H1 (cell line): Measurements from ENCODE around the gene LEO1. TPM values are rescaled to one million over a fixed set of nuclear protein-coding genes. Genes with fewer than 3 reads are reported as not detected.

Source experiments
- CTCF ChIA-PET: fragments of 300-600 bp; sonication (Branson Sonifier 250); formaldehyde crosslinking; loops from one replicate; lab custom pipeline; 2021; ENCODE audit not compliant: partially characterized antibody; lab: Charles Lee
- POLR2A ChIA-PET: fragments of 300-600 bp; sonication (Branson Sonifier 250); formaldehyde crosslinking; loops from one replicate; lab custom pipeline; 2021; ENCODE audit warnings: inconsistent platforms; ENCODE audit not compliant: partially characterized antibody; lab: Charles Lee
- DNase-seq, 2 experiments: peaks; one replicate each; pipeline versions ENCODE4 v3.0.0 to v3.0.0-alpha.2; 2010 to 2022; ENCODE audit warnings: low spot score in 2 of 2, low read depth in 1 of 2, mixed read lengths in 1 of 2
- FAIRE-seq: peaks from 2 replicates; lab custom pipeline; 2011; peaks lifted over from hg19 to GRCh38; lab: Jason Lieb, UNC
- H2AFZ ChIP-seq: 2 replicates; pipeline ENCODE4 v1.8.1; 2012; ENCODE audit warnings: low read length, inconsistent platforms
- H2AK5ac ChIP-seq: 2 replicates; pipeline ENCODE4 v1.6.1; 2013; ENCODE audit warnings: low read depth, low read length
- H2BK120ac ChIP-seq: replicated peaks from 2 replicates; pipeline ENCODE3; 2013; ENCODE audit warnings: low read depth, low read length, inconsistent platforms
- H2BK12ac ChIP-seq: 2 replicates; pipeline ENCODE4 v1.6.1; 2013; ENCODE audit warnings: low read depth, low read length
- H2BK15ac ChIP-seq: 2 replicates; pipeline ENCODE4 v1.6.1; 2013; ENCODE audit warnings: low read length
- H2BK20ac ChIP-seq: 2 replicates; pipeline ENCODE4 v1.6.1; 2013; ENCODE audit warnings: low read length
- H2BK5ac ChIP-seq: 2 replicates; pipeline ENCODE4 v1.6.1; 2013; ENCODE audit warnings: low read depth, low read length
- H3K14ac ChIP-seq: 2 replicates; pipeline ENCODE4 v1.6.1; 2013; ENCODE audit warnings: inconsistent platforms; ENCODE audit not compliant: insufficient read length
- H3K18ac ChIP-seq: 2 replicates; pipeline ENCODE4 v1.6.1; 2013; ENCODE audit warnings: low read length; ENCODE audit errors: extremely low read depth
- H3K23ac ChIP-seq: 2 replicates; pipeline ENCODE4 v1.6.1; 2013; ENCODE audit warnings: inconsistent platforms; ENCODE audit not compliant: insufficient read length
- H3K23me2 ChIP-seq: 2 replicates; pipeline ENCODE4 v1.6.1; 2013; ENCODE audit warnings: low read depth, low read length
- H3K27ac ChIP-seq: 2 replicates; pipeline ENCODE4 v1.6.1; 2011; ENCODE audit warnings: low read depth, low read length, inconsistent platforms
- H3K27me3 ChIP-seq, 4 experiments: replicated peaks in 1 of 4; 1 replicate in 1 of 4; 2 replicates in 3 of 4; pipeline versions ENCODE4 v1.6.1 to v1.8.1; 2011 to 2013; ENCODE audit warnings: low read length in 3 of 4, mild to moderate bottlenecking in 3 of 4, inconsistent platforms in 2 of 4, mixed read lengths in 2 of 4, moderate library complexity in 1 of 4; ENCODE audit not compliant: control insufficient read depth in 3 of 4, insufficient read depth in 3 of 4; ENCODE audit errors: extremely low read depth in 1 of 4
- H3K36me3 ChIP-seq, 4 experiments: 2 replicates each; pipeline versions ENCODE4 v1.6.1 to v1.8.1; 2011 to 2013; ENCODE audit warnings: mild to moderate bottlenecking in 4 of 4, low read length in 3 of 4, moderate library complexity in 2 of 4, control low read depth in 1 of 4, inconsistent platforms in 1 of 4; ENCODE audit not compliant: insufficient read depth in 4 of 4, control insufficient read depth in 2 of 4
- H3K4ac ChIP-seq: replicated peaks from 2 replicates; pipeline ENCODE3; 2013; ENCODE audit warnings: low read length, low read depth, mixed read lengths, inconsistent platforms; ENCODE audit not compliant: insufficient read length
- H3K4me1 ChIP-seq, 4 experiments: replicated peaks in 1 of 4; 1 replicate in 1 of 4; 2 replicates in 3 of 4; pipeline versions ENCODE4 v1.6.1 to v1.8.1; 2011 to 2013; ENCODE audit warnings: low read length in 3 of 4, inconsistent platforms in 2 of 4, mixed read lengths in 1 of 4; ENCODE audit not compliant: insufficient read depth in 4 of 4, control insufficient read depth in 3 of 4
- H3K4me2 ChIP-seq, 2 experiments: 2 replicates each; pipeline versions ENCODE4 v1.6.1 to v1.8.1; 2011 to 2013; ENCODE audit warnings: low read depth in 2 of 2, low read length in 2 of 2, control low read depth in 1 of 2, inconsistent platforms in 1 of 2, mild to moderate bottlenecking in 1 of 2; ENCODE audit not compliant: insufficient read depth in 1 of 2
- H3K4me3 ChIP-seq, 4 experiments: fragments of 200-600, 300-600 bp in 1 of 4; sonication (generic), shearing (Covaris generic), sonication (Bioruptor Twin) in 1 of 4; 2 replicates each; pipeline versions ENCODE4 v1.5.1 to v1.8.1; 2011 to 2016; ENCODE audit warnings: low read length in 4 of 4, low read depth in 3 of 4, control low read depth in 2 of 4, inconsistent platforms in 2 of 4, mild to moderate bottlenecking in 2 of 4, mixed read lengths in 1 of 4, moderate library complexity in 1 of 4; ENCODE audit not compliant: insufficient read depth in 2 of 4; ENCODE audit errors: extremely low read depth in 1 of 4
- H3K56ac ChIP-seq: replicated peaks from 2 replicates; pipeline ENCODE3; 2013; ENCODE audit warnings: low read depth, mild to moderate bottlenecking, mixed read lengths, low read length, inconsistent platforms; ENCODE audit not compliant: insufficient read length
- H3K79me1 ChIP-seq: 2 replicates; pipeline ENCODE4 v1.6.1; 2013; ENCODE audit warnings: low read depth, low read length, control low read depth
- H3K79me2 ChIP-seq, 2 experiments: 2 replicates each; pipeline versions ENCODE4 v1.6.1 to v1.8.1; 2012 to 2013; ENCODE audit warnings: low read length in 2 of 2, mild to moderate bottlenecking in 2 of 2, inconsistent platforms in 1 of 2; ENCODE audit not compliant: insufficient read depth in 2 of 2, control insufficient read depth in 1 of 2
- H3K9ac ChIP-seq, 4 experiments: replicated peaks in 1 of 4; 1 replicate in 1 of 4; 2 replicates in 3 of 4; pipeline versions ENCODE4 v1.6.1 to v1.8.1; 2011 to 2013; ENCODE audit warnings: low read depth in 3 of 4, low read length in 3 of 4, control low read depth in 2 of 4, mild to moderate bottlenecking in 2 of 4, moderate library complexity in 2 of 4, inconsistent platforms in 1 of 4; ENCODE audit errors: extremely low read depth in 1 of 4
- H3K9me3 ChIP-seq, 2 experiments: 2 replicates each; pipeline versions ENCODE4 v1.6.1 to v1.8.1; 2012 to 2013; ENCODE audit warnings: mild to moderate bottlenecking in 2 of 2, moderate library complexity in 2 of 2, control low read depth in 1 of 2, inconsistent platforms in 1 of 2, low read depth in 1 of 2, low read length in 1 of 2, mixed read lengths in 1 of 2; ENCODE audit not compliant: insufficient read depth in 2 of 2
- H4K20me1 ChIP-seq, 2 experiments: replicated peaks in 1 of 2; 2 replicates each; pipeline versions ENCODE3 to v1.8.1; 2011 to 2013; ENCODE audit warnings: inconsistent platforms in 2 of 2, low read length in 2 of 2, mild to moderate bottlenecking in 1 of 2; ENCODE audit not compliant: insufficient read depth in 2 of 2, control insufficient read depth in 1 of 2
- H4K5ac ChIP-seq: 2 replicates; pipeline ENCODE4 v1.6.1; 2013; ENCODE audit warnings: low read length, low read depth, mixed read lengths, inconsistent platforms; ENCODE audit not compliant: insufficient read length
- H4K8ac ChIP-seq: 2 replicates; pipeline ENCODE4 v1.8.0; 2013; ENCODE audit warnings: mild to moderate bottlenecking, moderate library complexity, low read length, inconsistent platforms; ENCODE audit not compliant: insufficient read depth; ENCODE audit errors: extremely low read depth
- H4K91ac ChIP-seq: replicated peaks from 2 replicates; pipeline ENCODE3; 2013; ENCODE audit warnings: low read length, mixed read lengths, inconsistent platforms; ENCODE audit not compliant: insufficient read length
- RXRA ChIP-seq: IDR thresholded peaks from 2 replicates; pipeline ENCODE4 v1.6.1; 2011; ENCODE audit warnings: low read depth, mild to moderate bottlenecking, low read length, moderate library complexity; ENCODE audit not compliant: insufficient read depth
- WGBS, 2 experiments: shearing (Covaris generic) in 1 of 2; methylation state at CpG; one replicate each; pipeline versions ENCODE4 v1.1.6 to v1.1.7; 2013 to 2015; ENCODE audit warnings: low lambda C conversion rate in 2 of 2, mixed read lengths in 2 of 2, inconsistent platforms in 1 of 2, low coverage in 1 of 2, missing lambda C conversion rate in 1 of 2; ENCODE audit not compliant: insufficient replicate concordance in 2 of 2, insufficient coverage in 1 of 2, insufficient read length in 1 of 2; ENCODE audit errors: extremely low coverage in 1 of 2, missing lambda C conversion rate in 1 of 2; 5-methylcytosine and 5-hydroxymethylcytosine counted together
- polyA plus RNA-seq, 7 experiments: library from polyadenylated mRNA; depleted of rRNA in 3 of 7; stranded (reverse) in 5 of 7; unstranded in 2 of 7; fragments of >200 nt in 5 of 7; fragments of 200-250 nt in 2 of 7; gene quantifications; 1 replicate in 5 of 7; 2 replicates in 1 of 7; 4 replicates in 1 of 7; pipeline versions ENCODE4 v1.2.1 to v1.2.3, GENCODE V29; 2011 to 2013; ENCODE audit warnings: missing spikeins in 2 of 7, mixed read lengths in 2 of 7
- total RNA-seq: library from RNA; stranded (reverse); fragmentation: NEBNext Ultra II Directional; extraction: Animal tissue kit (Norgen Biotek cat#: 25700); gene quantifications from 2 replicates; pipeline ENCODE4 v1.2.1, GENCODE V29; 2021

LEO1 gene
- total and polyA plus RNA-seq, 2 of the 8 experiments (the other 6 are each of a cell fraction or from before 2014, with no cell fraction given): 1.6 to 27.4 TPM

DNA sequence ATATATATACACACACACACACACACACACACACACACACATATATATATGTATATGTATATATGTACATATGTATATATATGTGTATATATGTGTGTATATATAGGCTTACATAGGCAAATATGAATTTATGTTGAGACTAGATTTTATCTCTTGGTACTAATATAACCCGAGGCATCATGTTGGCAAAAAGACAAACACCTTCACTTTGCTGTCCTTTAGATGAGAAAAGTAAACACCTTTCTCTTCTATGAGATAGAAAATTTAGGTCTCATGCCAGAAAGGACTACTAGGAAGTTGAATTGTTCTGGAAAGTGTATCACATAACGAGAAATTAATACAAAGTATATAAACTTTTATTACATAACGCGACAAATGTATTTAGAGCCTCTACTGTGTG is 19.6 kb upstream of the LEO1 start:
- Histone ChIP-seq H3K79me1 (no peaks in the 10 kb centered on the region), H4K91ac (no peak overlapping the region), H3K4ac (no peak overlapping the region), H2BK5ac (no peak overlapping the region), H2BK12ac (no peak overlapping the region), H3K14ac (no peak overlapping the region), H4K20me1 (no peaks in the 10 kb centered on the region), H3K4me2 (no peak overlapping the region), H3K79me2 (no peaks in the 10 kb centered on the region), H2BK20ac (no peak overlapping the region), H2BK120ac (no peak overlapping the region), H3K23ac (no peak overlapping the region), H3K36me3 (no peaks in the 10 kb centered on the region), H3K4me1 (no peaks in the 10 kb centered on the region), H2AFZ (no peak overlapping the region), H3K27me3 (no peaks in the 10 kb centered on the region), H3K9me3 (no peaks in the 10 kb centered on the region), H3K4me3 (no peak overlapping the region)
- DNase-seq: no peak
- ChIA-PET CTCF (no interaction called here), POLR2A (no interaction called here)
- 89% methylated on average over 4 of the region's 4 CpGs; no CpG with 5 or more reads in 1 of the 2 experiments for WGBS, 2 experiments
- no peak for TF ChIP-seq RXRA
- TF ChIP-seq, all 59 proteins: peak for 0
- Histone ChIP-seq H3K56ac (no peak overlapping the region), H2BK15ac (no peak overlapping the region), H3K18ac (no peak overlapping the region), H3K27ac (no peak overlapping the region), H4K5ac (no peak overlapping the region), H2AK5ac (no peak overlapping the region), H3K23me2 (no peaks in the 10 kb centered on the region), H3K9ac (no peak overlapping the region), H4K8ac (no peak overlapping the region)
- no peak for FAIRE-seq
